Testis (tissue), 2 donors: ENCODE results near the gene YIPF1.

Source experiments
- POLR2A ChIP-seq: fragments of 450-650 bp; IDR thresholded peaks from one replicate; pipeline ENCODE4 v1.6.1; 2017; ENCODE audit warnings: antibody characterized with exemption, mild to moderate bottlenecking, moderate library complexity
- TF ChIP-seq, protein P1 (sequence below), 3 experiments: fragments of 450-650 bp in 2 of 3; fragments of 200-600 bp in 1 of 3; sonication (generic) in 1 of 3; IDR thresholded peaks; one replicate each; pipeline ENCODE4 v1.5.1; 2016 to 2019; ENCODE audit warnings: antibody characterized with exemption in 3 of 3, mild to moderate bottlenecking in 2 of 3, moderate library complexity in 1 of 3

GRCh38 chr1:53826367-53826766, 63.2 kb downstream of the YIPF1 start:
- TF ChIP-seq, protein P1, sequence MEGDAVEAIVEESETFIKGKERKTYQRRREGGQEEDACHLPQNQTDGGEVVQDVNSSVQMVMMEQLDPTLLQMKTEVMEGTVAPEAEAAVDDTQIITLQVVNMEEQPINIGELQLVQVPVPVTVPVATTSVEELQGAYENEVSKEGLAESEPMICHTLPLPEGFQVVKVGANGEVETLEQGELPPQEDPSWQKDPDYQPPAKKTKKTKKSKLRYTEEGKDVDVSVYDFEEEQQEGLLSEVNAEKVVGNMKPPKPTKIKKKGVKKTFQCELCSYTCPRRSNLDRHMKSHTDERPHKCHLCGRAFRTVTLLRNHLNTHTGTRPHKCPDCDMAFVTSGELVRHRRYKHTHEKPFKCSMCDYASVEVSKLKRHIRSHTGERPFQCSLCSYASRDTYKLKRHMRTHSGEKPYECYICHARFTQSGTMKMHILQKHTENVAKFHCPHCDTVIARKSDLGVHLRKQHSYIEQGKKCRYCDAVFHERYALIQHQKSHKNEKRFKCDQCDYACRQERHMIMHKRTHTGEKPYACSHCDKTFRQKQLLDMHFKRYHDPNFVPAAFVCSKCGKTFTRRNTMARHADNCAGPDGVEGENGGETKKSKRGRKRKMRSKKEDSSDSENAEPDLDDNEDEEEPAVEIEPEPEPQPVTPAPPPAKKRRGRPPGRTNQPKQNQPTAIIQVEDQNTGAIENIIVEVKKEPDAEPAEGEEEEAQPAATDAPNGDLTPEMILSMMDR (IDR thresholded peaks at IDR 0.05): no peak
- TF ChIP-seq POLR2A: no peak
